Neural cell (in vitro differentiated cells): Measurements from ENCODE around the gene IL24.
"Not testable (repeated sequence)": the region's sequence is repeated elsewhere in the genome, so short reads cannot be mapped to it uniquely, and the experiment has no call there.

ENCODE experiments used
- EP300 ChIP-seq: fragments of 450-650 bp; conservative IDR thresholded peaks from 2 replicates; pipeline ENCODE4 v1.6.1; 2014; ENCODE audit warnings: antibody characterized with exemption, mild to moderate bottlenecking, moderate library complexity; ENCODE audit not compliant: poor library complexity, severe bottlenecking
- EZH2 ChIP-seq: fragments of 200-600, 300-800 bp; shearing (Covaris generic), sonication (generic); IDR thresholded peaks from 2 replicates; pipeline ENCODE4 v1.6.1; 2014; ENCODE audit warnings: antibody characterized with exemption, low read length, borderline replicate concordance, mild to moderate bottlenecking; ENCODE audit not compliant: insufficient read depth, poor library complexity, severe bottlenecking
- RAD21 ChIP-seq: fragments of 450-650 bp; conservative IDR thresholded peaks from 2 replicates; pipeline ENCODE4 v1.6.1; 2014; ENCODE audit warnings: antibody characterized with exemption, mild to moderate bottlenecking, moderate library complexity
- TAF1 ChIP-seq: IDR thresholded peaks from 2 replicates; pipeline ENCODE4 v1.6.1; 2012; ENCODE audit warnings: low read depth
- TF ChIP-seq, protein P1 (sequence below): fragments of 450-650 bp; IDR thresholded peaks from 2 replicates; pipeline ENCODE4 v1.5.1; 2014; ENCODE audit warnings: antibody characterized with exemption, mild to moderate bottlenecking, moderate library complexity; ENCODE audit not compliant: poor library complexity, severe bottlenecking
- TF ChIP-seq, protein P2 (sequence below): IDR thresholded peaks from 2 replicates; pipeline ENCODE4 v1.6.1; 2012; ENCODE audit warnings: borderline replicate concordance

DNA sequence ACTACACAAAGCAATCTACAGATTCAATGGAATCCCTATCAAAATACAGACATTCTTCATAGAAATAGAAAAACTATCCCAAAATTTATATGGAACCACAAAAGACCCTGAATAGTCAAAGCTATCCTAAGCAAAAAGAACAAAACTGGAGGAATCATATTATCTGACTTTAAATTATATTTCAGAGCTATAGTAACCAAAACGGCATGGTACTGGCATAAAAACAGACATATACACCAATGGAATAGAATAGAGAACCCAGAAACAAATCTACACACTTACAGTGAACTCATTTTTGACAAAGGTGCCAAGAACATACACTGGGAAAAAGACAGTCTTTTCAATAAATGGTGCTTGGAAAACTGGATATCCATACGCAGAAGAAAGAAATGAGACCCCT lies 44.6 kb upstream of the IL24 start:
- TF ChIP-seq, protein P1, sequence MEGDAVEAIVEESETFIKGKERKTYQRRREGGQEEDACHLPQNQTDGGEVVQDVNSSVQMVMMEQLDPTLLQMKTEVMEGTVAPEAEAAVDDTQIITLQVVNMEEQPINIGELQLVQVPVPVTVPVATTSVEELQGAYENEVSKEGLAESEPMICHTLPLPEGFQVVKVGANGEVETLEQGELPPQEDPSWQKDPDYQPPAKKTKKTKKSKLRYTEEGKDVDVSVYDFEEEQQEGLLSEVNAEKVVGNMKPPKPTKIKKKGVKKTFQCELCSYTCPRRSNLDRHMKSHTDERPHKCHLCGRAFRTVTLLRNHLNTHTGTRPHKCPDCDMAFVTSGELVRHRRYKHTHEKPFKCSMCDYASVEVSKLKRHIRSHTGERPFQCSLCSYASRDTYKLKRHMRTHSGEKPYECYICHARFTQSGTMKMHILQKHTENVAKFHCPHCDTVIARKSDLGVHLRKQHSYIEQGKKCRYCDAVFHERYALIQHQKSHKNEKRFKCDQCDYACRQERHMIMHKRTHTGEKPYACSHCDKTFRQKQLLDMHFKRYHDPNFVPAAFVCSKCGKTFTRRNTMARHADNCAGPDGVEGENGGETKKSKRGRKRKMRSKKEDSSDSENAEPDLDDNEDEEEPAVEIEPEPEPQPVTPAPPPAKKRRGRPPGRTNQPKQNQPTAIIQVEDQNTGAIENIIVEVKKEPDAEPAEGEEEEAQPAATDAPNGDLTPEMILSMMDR: not testable (repeated sequence)
- TF ChIP-seq EP300, EZH2, TAF1, RAD21: not testable (repeated sequence)
- TF ChIP-seq, protein P2, sequence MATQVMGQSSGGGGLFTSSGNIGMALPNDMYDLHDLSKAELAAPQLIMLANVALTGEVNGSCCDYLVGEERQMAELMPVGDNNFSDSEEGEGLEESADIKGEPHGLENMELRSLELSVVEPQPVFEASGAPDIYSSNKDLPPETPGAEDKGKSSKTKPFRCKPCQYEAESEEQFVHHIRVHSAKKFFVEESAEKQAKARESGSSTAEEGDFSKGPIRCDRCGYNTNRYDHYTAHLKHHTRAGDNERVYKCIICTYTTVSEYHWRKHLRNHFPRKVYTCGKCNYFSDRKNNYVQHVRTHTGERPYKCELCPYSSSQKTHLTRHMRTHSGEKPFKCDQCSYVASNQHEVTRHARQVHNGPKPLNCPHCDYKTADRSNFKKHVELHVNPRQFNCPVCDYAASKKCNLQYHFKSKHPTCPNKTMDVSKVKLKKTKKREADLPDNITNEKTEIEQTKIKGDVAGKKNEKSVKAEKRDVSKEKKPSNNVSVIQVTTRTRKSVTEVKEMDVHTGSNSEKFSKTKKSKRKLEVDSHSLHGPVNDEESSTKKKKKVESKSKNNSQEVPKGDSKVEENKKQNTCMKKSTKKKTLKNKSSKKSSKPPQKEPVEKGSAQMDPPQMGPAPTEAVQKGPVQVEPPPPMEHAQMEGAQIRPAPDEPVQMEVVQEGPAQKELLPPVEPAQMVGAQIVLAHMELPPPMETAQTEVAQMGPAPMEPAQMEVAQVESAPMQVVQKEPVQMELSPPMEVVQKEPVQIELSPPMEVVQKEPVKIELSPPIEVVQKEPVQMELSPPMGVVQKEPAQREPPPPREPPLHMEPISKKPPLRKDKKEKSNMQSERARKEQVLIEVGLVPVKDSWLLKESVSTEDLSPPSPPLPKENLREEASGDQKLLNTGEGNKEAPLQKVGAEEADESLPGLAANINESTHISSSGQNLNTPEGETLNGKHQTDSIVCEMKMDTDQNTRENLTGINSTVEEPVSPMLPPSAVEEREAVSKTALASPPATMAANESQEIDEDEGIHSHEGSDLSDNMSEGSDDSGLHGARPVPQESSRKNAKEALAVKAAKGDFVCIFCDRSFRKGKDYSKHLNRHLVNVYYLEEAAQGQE: not testable (repeated sequence)
